Trophoblast cell (in vitro differentiated cells and primary cell): Measurements from ENCODE around the gene NFIC.

Experiments
- DNase-seq, 2 donors: peaks; one replicate each; pipeline ENCODE4 v3.0.0-alpha.2; 2016
- H2AFZ ChIP-seq: 2 replicates; pipeline ENCODE4 v1.6.1; 2013; ENCODE audit warnings: low read length, moderate library complexity, mild to moderate bottlenecking; ENCODE audit not compliant: insufficient read depth, poor library complexity
- H2AK5ac ChIP-seq: 2 replicates; pipeline ENCODE4 v1.6.1; 2013; ENCODE audit warnings: mild to moderate bottlenecking, low read length
- H2BK120ac ChIP-seq: 2 replicates; pipeline ENCODE4 v1.6.1; 2013; ENCODE audit warnings: low read length, mild to moderate bottlenecking, moderate library complexity; ENCODE audit not compliant: insufficient read depth, poor library complexity
- H2BK12ac ChIP-seq: 2 replicates; pipeline ENCODE4 v1.6.1; 2013; ENCODE audit warnings: mild to moderate bottlenecking, low read length, moderate library complexity
- H2BK5ac ChIP-seq: 2 replicates; pipeline ENCODE4 v1.6.1; 2013; ENCODE audit warnings: low read length, low read depth, moderate library complexity, mild to moderate bottlenecking; ENCODE audit not compliant: poor library complexity
- H3K14ac ChIP-seq: 2 replicates; pipeline ENCODE4 v1.6.1; 2013; ENCODE audit warnings: mild to moderate bottlenecking, low read length
- H3K18ac ChIP-seq: 2 replicates; pipeline ENCODE4 v1.6.1; 2013; ENCODE audit warnings: mild to moderate bottlenecking, low read length
- H3K23ac ChIP-seq: 2 replicates; pipeline ENCODE4 v1.6.1; 2013; ENCODE audit warnings: low read length
- H3K27ac ChIP-seq: 2 replicates; pipeline ENCODE4 v1.5.1; 2013; ENCODE audit warnings: low read depth, mild to moderate bottlenecking, inconsistent platforms, low read length, moderate library complexity
- H3K27me3 ChIP-seq: 2 replicates; pipeline ENCODE4 v1.6.1; 2013; ENCODE audit warnings: inconsistent platforms, mild to moderate bottlenecking, low read length, moderate library complexity; ENCODE audit not compliant: insufficient read depth
- H3K36me3 ChIP-seq, 2 experiments: 1 replicate in 1 of 2; 2 replicates in 1 of 2; pipeline ENCODE4 v1.6.1; 2013; ENCODE audit warnings: low read length in 2 of 2, mild to moderate bottlenecking in 2 of 2, moderate library complexity in 1 of 2; ENCODE audit not compliant: insufficient read depth in 2 of 2, control insufficient read depth in 1 of 2
- H3K4ac ChIP-seq: 2 replicates; pipeline ENCODE4 v1.6.1; 2013; ENCODE audit warnings: low read depth, mild to moderate bottlenecking, low read length, moderate library complexity
- H3K4me1 ChIP-seq, 2 experiments: 1 replicate in 1 of 2; 2 replicates in 1 of 2; pipeline ENCODE4 v1.6.1; 2013; ENCODE audit warnings: low read length in 2 of 2, mild to moderate bottlenecking in 2 of 2, moderate library complexity in 1 of 2; ENCODE audit not compliant: insufficient read depth in 2 of 2, control insufficient read depth in 1 of 2
- H3K4me2 ChIP-seq: 2 replicates; pipeline ENCODE4 v1.6.1; 2013; ENCODE audit warnings: inconsistent platforms, mild to moderate bottlenecking, low read length, moderate library complexity
- H3K4me3 ChIP-seq: 2 replicates; pipeline ENCODE4 v1.5.1; 2013; ENCODE audit warnings: mild to moderate bottlenecking, low read depth, low read length, inconsistent platforms
- H3K79me1 ChIP-seq: one replicate; pipeline ENCODE4 v1.6.1; 2013; ENCODE audit warnings: low read length
- H3K79me2 ChIP-seq: 2 replicates; pipeline ENCODE4 v1.6.1; 2013; ENCODE audit warnings: low read length, mild to moderate bottlenecking; ENCODE audit not compliant: control insufficient read depth, insufficient read depth, poor library complexity
- H3K9ac ChIP-seq: 2 replicates; pipeline ENCODE4 v1.6.1; 2013; ENCODE audit warnings: mild to moderate bottlenecking, low read length
- H3K9me3 ChIP-seq: 2 replicates; pipeline ENCODE4 v1.6.1; 2013; ENCODE audit warnings: low read depth, mild to moderate bottlenecking, control low read depth, inconsistent platforms, low read length; ENCODE audit not compliant: insufficient read depth
- H4K12ac ChIP-seq: 2 replicates; pipeline ENCODE4 v1.6.1; 2013; ENCODE audit warnings: low read depth, mild to moderate bottlenecking, low read length, moderate library complexity
- H4K8ac ChIP-seq: 2 replicates; pipeline ENCODE4 v1.6.1; 2013; ENCODE audit warnings: low read depth, mild to moderate bottlenecking, low read length, moderate library complexity
- H4K91ac ChIP-seq: one replicate; pipeline ENCODE4 v1.6.1; 2013; ENCODE audit warnings: low read depth, mild to moderate bottlenecking, low read length, moderate library complexity
- WGBS: extraction: QIAGEN DNeasy Blood & Tissue Kit; methylation state at CpG from one replicate; pipeline ENCODE4 v1.1.7; 2013; ENCODE audit warnings: missing lambda C conversion rate; ENCODE audit not compliant: insufficient read length, insufficient coverage; ENCODE audit errors: extremely low coverage; 5-methylcytosine and 5-hydroxymethylcytosine counted together

The NFIC gene

DNA sequence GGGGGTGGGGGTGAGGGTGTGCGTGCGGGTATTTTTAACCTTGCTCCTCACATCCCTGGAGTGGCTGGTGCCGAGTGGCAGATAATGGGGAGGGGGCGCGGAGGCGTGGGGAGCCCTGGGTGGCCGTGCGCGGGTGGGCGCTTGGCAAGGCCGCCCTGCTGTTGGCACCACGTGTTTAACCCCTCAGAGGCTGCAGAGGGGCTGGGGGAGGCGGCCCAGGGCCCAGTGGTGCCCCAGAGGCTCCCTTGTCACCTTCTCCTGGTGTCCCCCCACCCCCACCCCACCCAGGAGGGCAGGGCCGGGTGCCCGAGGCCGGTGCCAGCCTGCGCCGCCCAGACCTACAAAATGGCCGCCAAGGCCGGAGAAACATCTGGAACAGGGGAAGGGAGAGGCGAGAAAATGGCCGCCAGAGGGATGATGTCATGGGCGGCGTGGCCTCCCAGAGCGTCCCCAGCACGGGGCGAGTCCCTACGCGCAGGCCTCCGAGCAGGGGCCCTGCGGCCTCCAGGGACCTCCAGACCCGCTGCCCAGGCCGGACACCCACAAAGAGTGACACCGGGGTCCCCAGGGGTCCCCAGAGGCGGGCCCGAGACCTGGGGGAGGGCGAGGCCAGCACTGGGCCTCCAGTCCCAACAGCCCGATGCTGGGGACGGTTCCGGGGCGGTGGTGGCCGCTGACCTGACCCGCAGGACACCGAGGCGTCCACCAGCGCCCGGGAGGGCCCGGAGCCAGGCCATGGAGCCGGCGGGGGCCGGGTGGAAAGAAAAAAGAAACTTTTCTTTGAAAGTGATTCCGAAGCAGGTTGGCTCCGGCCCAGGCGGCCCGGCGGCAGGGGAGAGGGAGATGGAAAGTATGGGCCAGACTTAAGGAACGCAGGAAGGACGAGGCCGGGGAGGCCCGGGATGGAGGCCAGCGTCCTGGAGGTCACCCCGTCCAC lies 38.2 kb downstream of the NFIC start:
- Histone ChIP-seq H4K91ac (no peak overlapping the region), H3K4me3 (no peak overlapping the region), H3K14ac (no peak overlapping the region), H2BK5ac (no peak overlapping the region), H3K18ac (no peak overlapping the region), H2BK12ac (no peak overlapping the region), H3K36me3 (no peaks in the 10 kb centered on the region), H3K4ac (no peak overlapping the region), H3K4me2 (no peak overlapping the region), H4K12ac (no peak overlapping the region), H3K27ac (no peak overlapping the region), H2AK5ac (no peak overlapping the region), H3K4me1 (no peaks in the 10 kb centered on the region), H3K79me2 (no peaks in the 10 kb centered on the region), H3K27me3 (no peaks in the 10 kb centered on the region), H4K8ac (no peak overlapping the region), H3K79me1 (no peaks in the 10 kb centered on the region), H3K9me3 (peaks cover 7% of the 10 kb centered on the region), H3K9ac (no peak overlapping the region), H2BK120ac (no peak overlapping the region), H2AFZ (no peak overlapping the region), H3K23ac (no peak overlapping the region)
- DNase-seq, result peak in 1 of 2 donors; percentile 2
- no CpG with 5 or more reads among the region's 62 CpGs for WGBS

DNA sequence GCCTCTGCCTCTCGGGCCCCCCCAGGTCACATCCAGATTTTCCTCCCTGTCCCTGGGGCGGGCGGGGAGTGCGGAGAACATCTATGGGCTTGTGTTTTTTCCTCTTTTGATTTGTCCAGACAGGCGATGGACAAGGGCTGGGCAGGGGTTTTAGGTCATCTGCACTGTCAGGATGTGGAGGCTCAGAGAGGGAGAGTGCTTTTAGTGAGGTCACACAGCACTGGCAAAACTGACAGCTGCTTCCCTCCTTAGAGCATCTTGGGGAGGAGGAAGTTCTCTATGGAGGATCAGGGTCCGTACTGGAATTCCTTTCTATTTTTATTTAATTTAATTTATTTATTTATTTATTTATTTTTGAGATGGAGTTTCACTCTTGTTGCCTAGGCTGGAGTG lies 38.9 kb downstream of the NFIC start:
- H4K91ac ChIP-seq, result no peak overlapping the region
- H3K4me2 ChIP-seq, result no peak overlapping the region
- H2AFZ ChIP-seq, result no peak overlapping the region
- no peak overlapping the region for H3K18ac ChIP-seq
- no peak overlapping the region for H3K23ac ChIP-seq
- H2BK5ac ChIP-seq, result no peak overlapping the region
- H3K9ac ChIP-seq, result no peak overlapping the region
- H3K14ac ChIP-seq, result no peak overlapping the region
- no peak for DNase-seq
- H2BK12ac ChIP-seq, result no peak overlapping the region
- H3K27me3 ChIP-seq, result no peaks in the 10 kb centered on the region
- H3K4me1 ChIP-seq, result no peaks in the 10 kb centered on the region
- peaks cover 7% of the 10 kb centered on the region for H3K9me3 ChIP-seq
- no peak overlapping the region for H3K27ac ChIP-seq
- H4K12ac ChIP-seq, result no peak overlapping the region
- no peak overlapping the region for H3K4me3 ChIP-seq
- no peak overlapping the region for H2AK5ac ChIP-seq
- no CpG with 5 or more reads among the region's 6 CpGs for WGBS
- H4K8ac ChIP-seq, result no peak overlapping the region
- H3K79me2 ChIP-seq, result no peaks in the 10 kb centered on the region
- H2BK120ac ChIP-seq, result no peak overlapping the region
- no peaks in the 10 kb centered on the region for H3K36me3 ChIP-seq
- H3K4ac ChIP-seq, result no peak overlapping the region
- no peaks in the 10 kb centered on the region for H3K79me1 ChIP-seq

DNA sequence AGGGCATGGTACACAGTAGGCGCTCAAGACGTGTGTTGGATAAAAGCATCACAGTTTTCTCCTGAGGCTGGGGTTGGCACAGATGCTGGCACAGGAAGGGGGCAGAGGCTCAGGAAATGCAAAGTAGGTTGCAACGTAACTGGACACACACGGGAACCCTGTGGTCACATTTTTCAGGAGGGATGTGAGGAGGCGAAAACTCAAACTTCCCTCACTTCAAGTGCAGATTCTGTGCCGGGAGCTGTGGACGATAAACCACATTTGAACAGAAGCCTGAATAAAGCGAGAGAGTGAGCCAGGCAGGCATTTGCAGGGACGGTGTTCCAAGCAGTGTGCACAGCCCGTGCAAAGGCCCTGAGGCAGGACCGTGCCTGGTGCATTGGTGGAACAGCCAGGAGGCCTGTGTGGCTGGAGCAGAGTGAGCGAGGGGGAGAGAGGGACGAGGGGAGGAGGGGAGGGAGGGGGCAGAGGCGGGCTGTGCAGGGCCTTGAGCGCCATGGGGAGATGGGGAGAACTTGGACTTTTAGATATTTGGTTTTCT lies 40.3 kb downstream of the NFIC start:
- H4K12ac ChIP-seq, result no peak overlapping the region
- no CpG with 5 or more reads among the region's 15 CpGs for WGBS

DNA sequence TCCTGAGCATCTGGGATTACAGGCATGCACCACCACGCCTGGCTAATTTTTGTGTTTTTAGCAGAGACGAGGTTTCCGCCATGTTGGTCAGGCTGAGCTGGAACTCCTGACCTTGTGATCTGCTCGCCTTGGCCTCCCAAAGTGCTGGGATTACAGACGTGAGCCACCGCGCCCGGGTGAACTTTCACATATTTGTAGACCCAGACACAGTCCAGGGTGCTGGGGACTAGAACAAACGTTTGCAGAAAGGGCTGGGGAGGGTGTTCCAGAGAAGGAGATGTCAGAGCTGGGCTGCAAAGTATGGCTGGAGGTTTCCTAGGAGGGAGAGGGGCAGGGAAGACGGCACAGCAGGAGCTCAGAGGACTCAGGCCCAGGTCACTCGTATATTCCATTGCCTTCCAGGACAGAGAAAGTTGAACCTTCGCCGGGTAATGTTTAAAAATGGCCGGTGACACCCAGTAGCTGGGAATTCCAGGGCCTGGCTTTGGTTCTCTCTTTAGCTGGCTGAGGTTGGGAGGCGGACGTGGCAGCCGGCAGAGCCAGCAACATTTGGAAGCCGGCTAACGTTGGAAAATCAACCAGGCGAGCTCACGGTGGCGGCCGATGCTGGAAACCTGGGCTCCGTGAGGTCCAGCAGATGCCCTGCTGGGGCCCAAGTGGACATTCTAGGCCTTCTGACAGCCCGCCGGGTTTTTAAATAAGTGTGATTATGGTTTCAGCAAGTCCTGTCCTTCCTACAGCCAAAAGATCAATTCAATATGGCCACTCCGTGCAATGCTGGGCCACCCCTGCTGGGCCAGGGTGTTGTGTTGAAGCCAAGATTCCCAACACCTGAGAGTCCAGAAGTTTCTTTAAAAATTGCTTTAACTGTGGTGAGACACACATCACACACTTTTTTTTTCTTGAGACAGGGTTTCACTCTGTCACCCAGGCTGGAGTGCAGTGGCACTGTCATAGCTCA lies 41.5 kb downstream of the NFIC start:
- no peak overlapping the region for H2BK12ac ChIP-seq
- H4K12ac ChIP-seq, result no peak overlapping the region
- no peak overlapping the region for H3K4me3 ChIP-seq
- DNase-seq, result no peak
- no peak overlapping the region for H3K27ac ChIP-seq
- H3K4me1 ChIP-seq, result no peaks in the 10 kb centered on the region
- no peak overlapping the region for H3K18ac ChIP-seq
- H3K36me3 ChIP-seq, result no peaks in the 10 kb centered on the region
- no peak overlapping the region for H2AK5ac ChIP-seq
- H2BK5ac ChIP-seq, result no peak overlapping the region
- H3K4ac ChIP-seq, result no peak overlapping the region
- H3K9me3 ChIP-seq, result no peaks in the 10 kb centered on the region
- no CpG with 5 or more reads among the region's 27 CpGs for WGBS
- H3K27me3 ChIP-seq, result no peaks in the 10 kb centered on the region
- no peak overlapping the region for H4K8ac ChIP-seq
- no peak overlapping the region for H3K9ac ChIP-seq
- H3K79me2 ChIP-seq, result no peaks in the 10 kb centered on the region
- no peak overlapping the region for H2AFZ ChIP-seq
- no peak overlapping the region for H3K4me2 ChIP-seq
- no peak overlapping the region for H3K14ac ChIP-seq
- no peaks in the 10 kb centered on the region for H3K79me1 ChIP-seq
- H4K91ac ChIP-seq, result no peak overlapping the region
- H3K23ac ChIP-seq, result no peak overlapping the region
- H2BK120ac ChIP-seq, result no peak overlapping the region

More for the DNA sequence above, 40.3 kb downstream of the NFIC start:
- no peak overlapping the region for H2BK12ac ChIP-seq
- H3K14ac ChIP-seq, result no peak overlapping the region
- H3K18ac ChIP-seq, result no peak overlapping the region
- no peak overlapping the region for H2AFZ ChIP-seq
- no peaks in the 10 kb centered on the region for H3K36me3 ChIP-seq
- peaks cover 3% of the 10 kb centered on the region for H3K9me3 ChIP-seq
- no peak overlapping the region for H3K23ac ChIP-seq
- no peak overlapping the region for H2BK120ac ChIP-seq
- H3K79me2 ChIP-seq, result no peaks in the 10 kb centered on the region
- H3K4me2 ChIP-seq, result no peak overlapping the region
- H3K27me3 ChIP-seq, result no peaks in the 10 kb centered on the region
- H4K91ac ChIP-seq, result no peak overlapping the region
- H3K4me3 ChIP-seq, result no peak overlapping the region
- no peaks in the 10 kb centered on the region for H3K4me1 ChIP-seq
- H2AK5ac ChIP-seq, result no peak overlapping the region
- no peaks in the 10 kb centered on the region for H3K79me1 ChIP-seq
- H3K9ac ChIP-seq, result no peak overlapping the region
- no peak for DNase-seq
- H4K8ac ChIP-seq, result no peak overlapping the region
- no peak overlapping the region for H3K4ac ChIP-seq
- no peak overlapping the region for H2BK5ac ChIP-seq
- H3K27ac ChIP-seq, result no peak overlapping the region
